Heart left ventricle (tissue), 16 donors: ENCODE results near the gene CYTH1. TPM values are rescaled to one million over a fixed set of nuclear protein-coding genes. Genes with fewer than 3 reads are reported as not detected.

Experiments
- ATAC-seq, 4 donors: fragments of 200-7000 bp; cut with Tn5 transposase; one replicate each; pipeline ENCODE4 v1.9.1; 2020 to 2022; ENCODE audit warnings: moderate library complexity in 4 of 4, mild to moderate bottlenecking in 3 of 4, moderate number of reproducible peaks in 1 of 4
- DNase-seq, 5 donors: peaks; one replicate each; pipeline ENCODE4 v3.0.0-alpha.2; 2020
- H3K27ac ChIP-seq, 12 donors: fragments of 200-600 bp; sonication (generic) in 4 of 12; one replicate each; pipeline versions ENCODE4 v1.5.0 to v1.8.0; 2016 to 2022; ENCODE audit warnings: mild to moderate bottlenecking in 2 of 12
- H3K27me3 ChIP-seq, 9 donors: fragments of 200-600 bp; sonication (generic) in 2 of 9; one replicate each; pipeline versions ENCODE4 v1.5.1 to v1.8.0; 2016 to 2022; ENCODE audit warnings: mild to moderate bottlenecking in 3 of 9
- H3K36me3 ChIP-seq, 9 donors: fragments of 200-600 bp; sonication (generic) in 2 of 9; one replicate each; pipeline versions ENCODE4 v1.5.0 to v1.8.0; 2018 to 2022; ENCODE audit warnings: mild to moderate bottlenecking in 2 of 9
- H3K4me1 ChIP-seq, 12 donors: fragments of 200-600 bp; sonication (generic) in 4 of 12; one replicate each; pipeline versions ENCODE4 v1.5.0 to v1.8.0; 2016 to 2022; ENCODE audit warnings: mild to moderate bottlenecking in 3 of 12
- H3K4me3 ChIP-seq, 12 donors: fragments of 200-600 bp; sonication (generic) in 4 of 12; one replicate each; pipeline versions ENCODE4 v1.5.0 to v1.8.0; 2017 to 2022; ENCODE audit warnings: mild to moderate bottlenecking in 9 of 12, moderate library complexity in 4 of 12
- H3K9me3 ChIP-seq, 12 donors: fragments of 200-600 bp; sonication (generic) in 4 of 12; one replicate each; pipeline versions ENCODE4 v1.5.0 to v1.8.0; 2016 to 2022; ENCODE audit warnings: mild to moderate bottlenecking in 1 of 12
- CTCF ChIP-seq, 12 donors: fragments of 200-600 bp; sonication (generic) in 4 of 12; IDR thresholded peaks; one replicate each; pipeline versions ENCODE4 v1.5.0 to v1.8.0; 2018 to 2022; ENCODE audit warnings: antibody characterized with exemption in 12 of 12, mild to moderate bottlenecking in 5 of 12
- POLR2A ChIP-seq, 2 donors: fragments of 450-650 bp; IDR thresholded peaks; one replicate each; pipeline ENCODE4 v1.6.1; 2017; ENCODE audit warnings: antibody characterized with exemption in 2 of 2, mild to moderate bottlenecking in 2 of 2, moderate library complexity in 2 of 2
- WGBS, 4 donors: extraction: QIAGEN DNeasy Blood & Tissue Kit in 2 of 4; methylation state at CpG; one replicate each; pipeline versions ENCODE4 v1.1.5 to v1.1.7; 2013 to 2018; 5-methylcytosine and 5-hydroxymethylcytosine counted together
- intact Hi-C, 10 donors: fragments of 100-400 bp; cut with DNase I; formaldehyde crosslinking; loops; one replicate each; pipeline versions ENCODE4 v1.11.1 to v1.14.2; 2022
- polyA plus RNA-seq, 2 donors: library from polyadenylated mRNA; stranded (reverse); fragments of 200-250 nt; gene quantifications; one replicate each; pipeline ENCODE4 v1.2.3, GENCODE V29; 2013
- total RNA-seq, 9 donors: library from RNA; depleted of rRNA in 2 of 9; stranded (reverse); fragments of >200 nt in 2 of 9; fragmentation: NEBNext Ultra II Directional in 3 of 9; extraction: Animal tissue kit (Norgen Biotek cat#: 25700) in 3 of 9; gene quantifications; one replicate each; pipeline versions ENCODE4 v1.1.0 to v1.2.4, GENCODE V29; 2016 to 2023
- donor health status: ischemic (EF 13 %, LVEDD 7.1; RV severe dilation, severe dysfunction).
- donor health status: healthy with polysubstance abuse.
- donor health status: DM: no; HTN: yes; CAD: no.
- donor health status: DM: no; HTN: no; CAD: no.
- donor health status: ischemic (EF 25% LVEDD 6.9; RV normal size, moderate dysfunction).
- donor health status: ischemic (EF 25% LVEDD 5.7; RV mildly dilated, moderate dysfunction).
- donor health status: healthy.
- donor health status: DM: yes; HTN: yes; CAD: no.
- donor health status: ischemic (EF 35%, LVEDD 5.7; RV mildly dilated, moderate dysfunction).
- donor health status: nonischemic (EF 11% LVEDD 7.7; RV severe dilation, severe dysfunction).
- donor health status: DM: yes; HTN: yes; CAD: no.
- donor health status: PGD.
- donor health status: ischemic (EF 29% LVEDD 5.4; RV normal size, mild dysfunction).
- donor health status: nonischemic (EF 23%, LVEDD 6.1; RV moderate dilation, normal function).

Gene CYTH1
- total and polyA plus RNA-seq, 11 donors = 20.0 to 59.1 (median 30.9) TPM

- Histone ChIP-seq H3K4me1 (peaks cover 0 to 31% (median 7%) of the 10 kb centered on the region in 12 donors), H3K27me3 (no peaks in the 10 kb centered on the region), H3K36me3 (peaks cover 0 to 100% (median 99%) of the 10 kb centered on the region in 9 donors), H3K27ac (peak overlapping the region in 6 of 12 donors; percentile 4 to 91 (median 44)), H3K9me3 (no peaks in the 10 kb centered on the region), H3K4me3 (peak overlapping the region in 1 of 12 donors; percentile 4)
- WGBS, 4 donors = 81 to 85% (median 84%) methylated on average over 19 of the region's 19 CpGs
- DNase-seq = no peak
- intact Hi-C loops = no loop called here
- TF ChIP-seq CTCF (IDR thresholded peaks at IDR 0.05) = no peak
- TF ChIP-seq POLR2A (IDR thresholded peaks at IDR 0.05) = no peak
- ATAC-seq = no peak
Observed at GRCh38 chr17:78818152-78818846, 36.2 kb upstream of the CYTH1 start.

- Histone ChIP-seq H3K27ac (peak overlapping the region in 2 of 12 donors; percentile 79 to 91), H3K27me3 (no peaks in the 10 kb centered on the region), H3K9me3 (no peaks in the 10 kb centered on the region), H3K4me3 (no peak overlapping the region), H3K4me1 (peaks cover 0 to 40% (median 11%) of the 10 kb centered on the region in 12 donors), H3K36me3 (peaks cover 0 to 100% (median 100%) of the 10 kb centered on the region in 9 donors)
- no peak for ATAC-seq
- no peak for DNase-seq
- intact Hi-C loops = no loop called here
- WGBS, 4 donors = 76 to 92% (median 88%) methylated on average over 6 of the region's 6 CpGs
- TF ChIP-seq CTCF (IDR thresholded peaks at IDR 0.05) (no peak), POLR2A (IDR thresholded peaks at IDR 0.05) (no peak)
Observed at GRCh38 chr17:78817123-78817522, 35.0 kb upstream of the CYTH1 start.

DNA sequence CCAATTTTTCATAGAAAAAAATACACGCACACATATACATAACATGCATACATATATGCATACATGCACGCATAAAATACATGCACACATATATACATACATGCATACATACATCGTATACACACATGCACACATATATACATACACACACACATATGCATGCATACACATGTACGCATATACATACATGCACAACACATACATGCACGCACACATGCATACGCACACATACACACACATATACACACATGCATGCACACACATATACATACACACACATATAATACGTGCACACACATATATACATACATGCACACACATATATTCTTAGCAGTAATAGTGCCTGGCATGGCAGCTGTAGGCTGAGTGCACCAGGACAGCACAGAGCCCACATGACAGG lies 33.6 kb upstream of the CYTH1 start:
- Histone ChIP-seq H3K4me3 (no peak overlapping the region), H3K9me3 (no peaks in the 10 kb centered on the region), H3K4me1 (peaks cover 0 to 40% (median 11%) of the 10 kb centered on the region in 12 donors), H3K27me3 (no peaks in the 10 kb centered on the region), H3K27ac (no peak overlapping the region), H3K36me3 (peaks cover 0 to 100% (median 100%) of the 10 kb centered on the region in 9 donors)
- DNase-seq (no peak), ATAC-seq (no peak)
- intact Hi-C loops = no loop called here
- TF ChIP-seq CTCF (IDR thresholded peaks at IDR 0.05) (no peak), POLR2A (IDR thresholded peaks at IDR 0.05) (no peak)
- WGBS, 4 donors = 83 to 97% (median 92%) methylated on average over 7 of the region's 7 CpGs

- Histone ChIP-seq H3K4me3 (no peak overlapping the region), H3K36me3 (peaks cover 0 to 100% (median 100%) of the 10 kb centered on the region in 9 donors), H3K4me1 (peaks cover 0 to 15% (median 8%) of the 10 kb centered on the region in 12 donors), H3K27me3 (no peaks in the 10 kb centered on the region), H3K27ac (peak overlapping the region in 5 of 12 donors; percentile 11 to 51 (median 38)), H3K9me3 (no peaks in the 10 kb centered on the region)
- ATAC-seq (peak in 2 of 4 donors; percentile 50 to 66), DNase-seq (peak in 1 of 5 donors; percentile 39)
- intact Hi-C loops = no loop called here
- WGBS, 4 donors = 40 to 76% (median 51%) methylated on average over 8 of the region's 8 CpGs
- TF ChIP-seq CTCF (IDR thresholded peaks at IDR 0.05) (no peak), POLR2A (IDR thresholded peaks at IDR 0.05) (no peak)
Observed at GRCh38 chr17:78812855-78813254, 30.8 kb upstream of the CYTH1 start.
